ENCODE results near the gene PARL.

- TF ChIP-seq CTCF (IDR thresholded peaks at IDR 0.05) (no peak), ZFX (IDR thresholded peaks at IDR 0.05; ENCODE audit: borderline replicate concordance) (no peak)
Observed at GRCh38 chr3:183807881-183808280, 76.8 kb downstream of the PARL start.
